Measurements from ENCODE around the gene USO1. TPM values are rescaled to one million over a fixed set of nuclear protein-coding genes. Genes with fewer than 3 reads are reported as not detected.
A peak's percentile ranks its signal among the peaks of the same experiment; 100 is the strongest.
"Not testable (repeated sequence)": the region's sequence is repeated elsewhere in the genome, so short reads cannot be mapped to it uniquely, and the experiment has no call there.

The USO1 gene, protein sequence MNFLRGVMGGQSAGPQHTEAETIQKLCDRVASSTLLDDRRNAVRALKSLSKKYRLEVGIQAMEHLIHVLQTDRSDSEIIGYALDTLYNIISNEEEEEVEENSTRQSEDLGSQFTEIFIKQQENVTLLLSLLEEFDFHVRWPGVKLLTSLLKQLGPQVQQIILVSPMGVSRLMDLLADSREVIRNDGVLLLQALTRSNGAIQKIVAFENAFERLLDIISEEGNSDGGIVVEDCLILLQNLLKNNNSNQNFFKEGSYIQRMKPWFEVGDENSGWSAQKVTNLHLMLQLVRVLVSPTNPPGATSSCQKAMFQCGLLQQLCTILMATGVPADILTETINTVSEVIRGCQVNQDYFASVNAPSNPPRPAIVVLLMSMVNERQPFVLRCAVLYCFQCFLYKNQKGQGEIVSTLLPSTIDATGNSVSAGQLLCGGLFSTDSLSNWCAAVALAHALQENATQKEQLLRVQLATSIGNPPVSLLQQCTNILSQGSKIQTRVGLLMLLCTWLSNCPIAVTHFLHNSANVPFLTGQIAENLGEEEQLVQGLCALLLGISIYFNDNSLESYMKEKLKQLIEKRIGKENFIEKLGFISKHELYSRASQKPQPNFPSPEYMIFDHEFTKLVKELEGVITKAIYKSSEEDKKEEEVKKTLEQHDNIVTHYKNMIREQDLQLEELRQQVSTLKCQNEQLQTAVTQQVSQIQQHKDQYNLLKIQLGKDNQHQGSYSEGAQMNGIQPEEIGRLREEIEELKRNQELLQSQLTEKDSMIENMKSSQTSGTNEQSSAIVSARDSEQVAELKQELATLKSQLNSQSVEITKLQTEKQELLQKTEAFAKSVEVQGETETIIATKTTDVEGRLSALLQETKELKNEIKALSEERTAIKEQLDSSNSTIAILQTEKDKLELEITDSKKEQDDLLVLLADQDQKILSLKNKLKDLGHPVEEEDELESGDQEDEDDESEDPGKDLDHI
- 59.9 and 72.2 TPM in 2 replicates for total RNA-seq

DNA sequence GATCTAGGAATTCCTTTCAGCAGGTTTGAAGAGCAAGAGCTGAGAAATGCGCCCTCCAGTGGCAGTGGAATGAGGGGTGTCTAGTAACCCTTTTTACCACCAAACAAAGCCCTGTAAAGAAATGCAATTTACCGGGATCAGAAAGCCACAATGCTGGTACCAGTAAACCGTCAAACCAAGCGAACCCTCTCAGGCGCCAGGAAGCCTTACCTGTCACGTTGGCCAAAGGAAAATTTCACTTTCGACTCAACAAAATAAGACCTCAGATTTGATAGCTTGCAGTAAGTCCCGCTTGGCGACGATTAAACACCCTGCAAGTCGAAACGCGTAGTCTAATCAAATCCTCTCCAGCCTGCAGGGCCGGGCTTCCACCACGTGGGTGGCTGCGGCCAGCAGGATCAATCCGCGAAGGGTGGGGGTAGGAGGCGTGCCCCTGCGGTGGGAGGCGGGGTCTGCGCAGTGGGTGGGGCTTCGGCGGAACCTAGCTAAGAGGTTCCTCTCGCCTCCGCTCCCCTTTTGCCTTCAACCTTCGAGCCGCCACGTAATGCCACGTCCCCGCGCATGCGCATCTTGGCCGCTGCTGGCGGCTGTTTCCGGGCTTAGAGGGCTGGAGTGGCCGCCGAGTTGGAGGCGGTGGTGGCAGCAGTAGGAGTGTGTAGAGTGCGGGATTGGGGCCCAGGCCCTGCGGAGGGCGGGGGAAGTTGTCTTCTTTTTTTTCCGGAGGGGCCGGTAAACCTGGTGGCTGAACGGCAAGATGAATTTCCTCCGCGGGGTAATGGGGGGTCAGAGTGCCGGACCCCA lies at the start of gene USO1:
USO1 (plus strand) TSS at position 512 of the 801 bp plus-strand sequence; CDS start at position 755, 243 bp downstream.
- DNase-seq (ENCODE audit: extremely low read depth, low read depth, low spot score): peak; percentile 87

DNA sequence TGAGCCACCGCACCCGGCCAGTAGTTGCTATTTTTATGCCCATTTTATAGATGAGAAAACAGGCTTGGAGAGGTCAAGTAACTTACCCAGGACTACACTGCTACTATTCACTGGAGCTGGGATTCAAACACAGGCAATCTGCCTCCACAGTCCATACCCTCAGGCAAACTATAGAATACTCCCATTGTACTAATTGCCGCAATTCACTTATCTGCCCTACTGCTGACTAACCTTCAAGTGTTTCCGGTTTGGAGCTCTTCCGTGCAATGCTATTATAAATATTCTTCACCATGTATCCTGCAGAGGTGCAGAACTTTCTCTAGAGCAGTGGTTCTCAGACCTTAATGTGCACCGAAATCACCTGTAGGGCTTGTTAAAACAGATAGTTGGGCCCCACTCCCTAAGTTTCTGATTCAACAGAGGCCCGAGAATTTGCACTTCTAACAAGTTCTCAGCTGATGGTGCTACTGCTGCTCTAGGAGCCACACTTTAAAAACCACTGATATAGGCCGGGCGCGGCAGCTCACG lies 49.3 kb upstream of the USO1 start:
- DNase-seq (ENCODE audit: extremely low read depth, low read depth, low spot score): no peak

DNA sequence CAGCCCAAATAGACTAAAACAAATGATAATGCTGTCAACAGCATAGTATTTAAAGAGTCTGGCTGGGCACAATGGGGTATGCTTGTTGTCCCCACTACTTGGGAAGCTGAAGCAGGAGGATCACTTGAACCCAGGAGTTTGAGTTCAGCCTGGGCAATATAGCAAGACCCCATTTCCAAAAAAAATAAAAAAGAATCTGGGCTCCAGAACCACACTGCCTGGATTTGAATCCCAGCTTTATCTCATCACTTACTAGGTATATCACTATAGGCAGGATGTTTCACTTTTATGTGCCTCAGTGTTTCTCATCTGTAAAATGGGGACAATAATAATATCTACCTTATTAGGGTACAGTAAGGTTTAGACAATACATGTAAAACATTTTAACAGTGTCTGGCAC lies 45.9 kb upstream of the USO1 start:
- no peak for DNase-seq (ENCODE audit: extremely low read depth, low read depth, low spot score)

DNA sequence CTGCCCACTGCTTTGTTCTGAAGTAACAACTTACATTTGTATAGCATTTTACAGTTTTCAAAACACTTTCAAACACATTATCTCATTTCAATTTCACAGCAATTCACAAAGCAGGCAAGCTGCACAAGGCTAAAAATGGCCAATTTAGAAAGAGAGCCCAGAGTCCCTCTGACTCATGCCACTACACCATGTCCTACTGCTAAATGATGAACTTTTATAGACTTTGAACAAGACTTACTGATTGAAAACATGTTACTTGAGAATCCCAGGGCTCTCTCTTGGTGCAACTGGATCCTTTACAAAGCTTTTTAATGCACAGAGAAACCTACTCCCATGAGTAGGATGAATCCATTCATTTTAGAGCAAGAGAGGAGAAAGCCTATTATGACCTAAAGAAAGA lies 45.4 kb upstream of the USO1 start:
- no peak for DNase-seq (ENCODE audit: extremely low read depth, low read depth, low spot score)

DNA sequence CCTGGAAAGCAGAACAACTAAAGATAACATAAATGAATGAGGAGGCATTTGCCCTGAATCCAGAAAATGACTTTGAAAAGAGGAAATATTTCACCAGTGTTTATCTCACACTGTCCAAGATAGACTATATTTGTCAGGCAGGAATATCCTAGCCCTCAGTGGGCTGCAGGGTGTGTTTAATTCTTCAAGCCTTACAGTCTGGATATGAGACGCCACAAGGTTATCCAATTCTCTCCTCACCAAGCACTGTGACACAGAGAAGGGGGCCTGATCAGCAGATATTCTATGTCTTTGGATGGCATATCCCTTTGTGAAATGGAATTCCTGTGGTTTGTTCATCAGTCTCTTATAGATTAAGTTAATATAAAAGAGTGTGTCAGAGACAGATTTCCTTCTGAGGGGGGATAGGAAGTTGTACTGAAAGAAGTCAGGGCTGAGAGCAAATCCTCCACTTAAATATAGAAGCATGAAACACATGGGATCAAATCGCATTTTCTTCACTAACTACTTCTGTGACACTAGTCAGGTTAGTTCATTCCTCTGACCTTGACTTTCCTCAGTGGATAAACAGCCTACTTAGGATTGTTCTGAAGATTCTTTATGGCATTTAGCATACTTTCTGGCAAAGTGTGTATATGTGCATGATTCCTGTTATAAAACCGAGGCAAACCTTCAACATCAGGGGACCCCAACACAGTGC lies 44.4 kb upstream of the USO1 start:
- DNase-seq (ENCODE audit: extremely low read depth, low read depth, low spot score): no peak

DNA sequence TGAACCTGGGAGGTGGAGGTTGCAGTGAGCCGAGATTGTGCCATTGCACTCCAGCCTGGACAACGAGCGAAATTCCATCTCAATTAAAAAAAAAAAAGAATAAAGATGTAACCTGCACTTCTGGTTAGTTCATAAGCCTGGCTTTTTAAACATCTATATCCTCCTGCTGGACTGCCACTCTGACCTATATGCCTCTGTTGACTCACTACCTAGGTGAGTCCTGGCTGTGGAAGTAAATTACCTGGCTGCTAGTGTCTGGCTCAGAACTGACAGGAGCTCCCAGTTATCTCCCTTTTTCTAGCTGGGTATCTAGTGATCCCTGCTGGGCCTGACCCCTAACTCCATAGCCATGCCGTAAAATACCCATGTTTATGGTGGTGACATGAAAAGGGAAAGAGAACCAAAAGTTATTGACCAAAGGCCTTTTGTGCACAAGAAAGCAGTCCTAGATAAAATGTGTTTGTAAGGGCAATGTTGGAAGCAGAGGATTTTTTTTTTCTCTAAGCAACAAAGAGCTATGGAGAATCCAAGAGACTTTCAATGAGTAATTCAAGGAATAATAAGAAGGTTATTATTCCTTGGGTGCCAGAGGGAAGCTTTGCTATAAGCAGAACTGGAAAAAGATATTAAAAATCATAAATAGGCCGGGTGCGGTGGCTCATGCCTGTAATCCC lies 40.8 kb upstream of the USO1 start:
- no peak for DNase-seq (ENCODE audit: extremely low read depth, low read depth, low spot score)

DNA sequence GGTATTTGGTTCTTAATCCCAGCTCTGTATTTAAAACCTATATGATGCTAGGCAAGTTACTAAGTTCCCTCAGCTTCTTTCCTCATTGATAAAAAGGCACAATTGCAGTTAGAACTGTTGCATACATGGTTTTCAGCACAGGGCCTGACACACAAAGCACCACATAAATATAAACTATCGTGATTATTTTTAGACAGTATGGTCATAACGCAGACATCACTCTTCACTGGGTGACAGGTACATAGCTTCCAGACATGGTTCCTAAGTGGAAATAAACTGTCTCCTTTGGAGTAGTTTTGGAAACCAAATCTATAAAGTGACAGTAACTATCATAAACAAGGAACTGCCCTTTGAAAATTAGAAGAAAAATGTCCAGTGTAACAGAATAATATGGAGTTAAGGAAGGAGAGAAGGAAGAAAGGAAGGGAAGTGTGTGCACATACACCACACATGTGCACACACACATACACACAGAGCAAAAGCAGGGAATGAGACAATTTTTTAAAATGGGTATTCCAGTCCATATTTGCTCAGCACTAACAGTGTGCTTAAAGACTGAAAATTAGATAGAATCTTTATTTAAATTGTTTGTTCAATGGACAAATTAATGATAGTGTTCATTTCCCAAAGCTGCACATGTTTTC lies 38.7 kb upstream of the USO1 start:
- no peak for DNase-seq (ENCODE audit: extremely low read depth, low read depth, low spot score)

DNA sequence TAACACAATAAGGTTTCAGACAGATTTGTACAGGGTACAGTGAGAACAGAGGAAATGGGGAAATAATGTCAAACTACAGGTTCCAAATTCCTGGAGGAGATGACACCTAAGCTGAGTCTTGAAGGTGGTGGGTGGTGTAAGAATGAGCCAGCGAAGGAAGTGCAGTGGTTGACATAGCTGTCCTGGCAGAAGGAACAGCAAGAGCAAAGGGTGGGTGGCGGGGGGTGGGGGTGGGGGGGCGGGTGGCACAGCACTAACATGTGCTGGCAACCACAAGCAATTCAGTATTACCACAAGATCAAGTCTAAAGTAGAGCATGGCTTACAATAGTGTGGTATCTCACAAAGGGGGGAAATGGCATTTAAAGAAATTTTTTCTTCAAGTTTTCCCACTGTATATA lies 38.0 kb upstream of the USO1 start:
- DNase-seq (ENCODE audit: extremely low read depth, low read depth, low spot score): no peak

DNA sequence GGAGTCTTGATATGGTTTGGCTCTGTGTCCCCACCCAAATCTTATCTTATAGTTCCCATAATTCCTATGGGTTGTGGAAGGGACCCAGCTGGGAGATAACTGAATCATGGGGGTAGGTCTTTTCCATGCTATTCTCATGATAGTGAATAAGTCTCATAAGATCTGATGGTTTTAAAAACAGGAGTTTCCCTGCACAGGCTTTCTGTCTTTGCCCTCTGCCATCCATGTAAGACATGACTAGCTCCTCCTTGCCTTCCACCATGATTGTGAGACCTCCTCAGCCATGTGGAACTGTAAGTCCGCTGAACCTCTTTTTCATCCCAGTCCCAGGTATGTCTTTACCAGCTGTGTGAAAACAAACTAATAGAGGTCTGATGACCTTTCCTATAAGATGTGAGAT lies 37.3 kb upstream of the USO1 start:
- DNase-seq (ENCODE audit: extremely low read depth, low read depth, low spot score): not testable (repeated sequence)

DNA sequence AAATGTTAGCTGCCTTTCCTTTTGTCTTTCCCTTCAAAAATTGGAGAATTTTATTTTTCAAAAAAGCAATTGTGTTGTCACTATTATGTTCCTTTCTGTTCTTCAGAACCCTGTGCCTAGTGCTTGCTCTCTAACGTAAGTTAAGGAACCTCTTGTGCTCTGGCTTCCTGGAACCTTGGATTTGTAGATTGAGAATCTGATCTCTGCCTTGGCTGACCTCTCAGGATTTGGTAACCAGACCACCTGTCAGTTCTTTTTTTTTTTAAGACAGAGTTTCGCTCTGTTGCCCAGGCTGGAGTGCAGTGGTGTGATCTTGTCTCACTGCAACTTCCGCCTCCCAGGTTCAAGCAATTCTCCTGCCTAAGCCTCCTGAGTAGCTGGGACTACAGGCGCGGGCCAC lies 32.3 kb upstream of the USO1 start:
- not testable (repeated sequence) for DNase-seq (ENCODE audit: extremely low read depth, low read depth, low spot score)

DNA sequence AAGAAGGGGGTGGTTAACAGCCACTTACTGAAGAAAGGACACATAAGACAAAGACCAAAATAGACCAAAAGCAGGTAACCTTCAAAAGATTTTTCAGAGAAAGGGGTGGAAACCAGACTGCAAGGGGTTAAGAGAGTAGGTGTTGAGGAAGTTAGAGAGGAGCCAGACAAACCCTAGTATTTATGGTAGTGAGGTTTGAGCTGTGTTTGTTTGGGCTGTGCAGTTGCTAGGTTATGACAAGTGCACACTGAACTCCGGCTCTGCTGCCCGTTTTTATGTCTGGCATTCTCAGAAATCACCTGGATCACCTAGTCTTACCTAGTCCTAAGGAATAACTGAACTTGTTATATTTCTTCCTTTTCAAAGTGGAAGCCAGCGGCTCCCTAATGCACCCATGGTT lies 28.3 kb upstream of the USO1 start:
- no peak for DNase-seq (ENCODE audit: extremely low read depth, low read depth, low spot score)

DNA sequence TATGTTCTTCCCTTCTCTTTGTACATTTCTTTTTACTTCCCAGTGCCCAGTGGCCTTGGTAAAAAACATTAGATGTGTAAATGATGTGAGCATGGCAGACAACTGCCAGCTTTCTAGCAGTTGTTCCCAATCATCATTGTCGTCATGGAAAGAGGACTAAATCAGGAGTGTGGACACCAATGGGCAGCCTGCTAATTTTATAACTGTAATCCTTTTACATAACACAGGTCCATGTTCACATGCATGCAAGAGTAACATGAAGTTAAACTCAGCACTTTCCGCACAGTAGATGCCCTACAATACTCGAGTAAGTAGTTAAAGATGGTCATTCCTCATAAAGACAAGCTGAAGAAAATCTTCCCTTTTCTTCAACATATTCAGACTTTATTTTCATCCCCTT lies 27.8 kb upstream of the USO1 start:
- no peak for DNase-seq (ENCODE audit: extremely low read depth, low read depth, low spot score)

DNA sequence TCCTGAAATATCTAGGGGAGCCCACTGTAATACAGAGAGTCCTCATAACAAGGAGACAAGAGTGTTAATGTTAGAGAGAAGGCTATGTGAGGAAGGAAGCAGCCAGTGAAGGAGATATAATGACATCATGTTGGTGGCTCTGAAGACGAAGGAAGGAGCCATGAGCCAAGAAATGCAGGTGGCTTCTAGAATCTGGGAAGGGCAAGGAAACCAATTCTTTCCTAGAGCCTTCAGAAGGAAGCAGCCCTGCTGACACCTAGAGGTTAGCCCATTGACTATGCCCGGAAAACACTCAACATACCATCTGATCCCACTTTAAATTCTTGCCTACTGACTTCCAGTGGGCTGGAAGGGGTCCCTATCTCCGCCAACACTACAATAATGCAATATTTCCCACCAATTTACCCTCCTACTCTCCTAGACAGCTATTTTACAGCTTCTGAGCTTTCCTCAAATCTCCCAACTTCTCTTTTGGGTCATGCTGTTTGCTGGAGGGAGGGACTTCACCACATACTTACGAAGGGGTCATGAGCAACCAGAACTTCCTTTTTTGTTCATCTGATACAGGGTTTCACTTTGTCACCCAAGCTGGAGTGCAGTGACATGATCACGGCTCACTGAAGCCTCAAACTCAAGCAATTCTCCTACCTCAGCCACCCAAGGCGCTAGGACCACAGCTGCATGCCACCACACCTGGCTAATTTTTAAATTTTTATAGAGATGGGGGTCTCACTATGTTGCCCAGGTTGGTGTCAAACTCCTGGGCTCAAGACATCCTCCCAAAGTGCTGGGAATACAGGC lies 26.0 kb upstream of the USO1 start:
- DNase-seq (ENCODE audit: extremely low read depth, low read depth, low spot score): no peak

DNA sequence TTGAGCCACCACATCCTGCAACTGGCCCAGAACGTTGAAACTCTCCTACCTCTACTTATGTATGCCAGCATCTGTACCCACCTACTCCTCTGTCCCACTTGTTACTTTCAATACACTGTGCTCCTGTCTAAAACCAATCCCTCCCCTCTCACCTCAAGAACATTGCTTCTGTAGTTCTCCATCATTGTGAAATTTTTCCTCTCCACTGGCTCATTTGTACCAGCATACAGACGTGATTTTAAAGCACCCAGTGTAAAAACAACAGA lies 25.5 kb upstream of the USO1 start:
- no peak for DNase-seq (ENCODE audit: extremely low read depth, low read depth, low spot score)

DNA sequence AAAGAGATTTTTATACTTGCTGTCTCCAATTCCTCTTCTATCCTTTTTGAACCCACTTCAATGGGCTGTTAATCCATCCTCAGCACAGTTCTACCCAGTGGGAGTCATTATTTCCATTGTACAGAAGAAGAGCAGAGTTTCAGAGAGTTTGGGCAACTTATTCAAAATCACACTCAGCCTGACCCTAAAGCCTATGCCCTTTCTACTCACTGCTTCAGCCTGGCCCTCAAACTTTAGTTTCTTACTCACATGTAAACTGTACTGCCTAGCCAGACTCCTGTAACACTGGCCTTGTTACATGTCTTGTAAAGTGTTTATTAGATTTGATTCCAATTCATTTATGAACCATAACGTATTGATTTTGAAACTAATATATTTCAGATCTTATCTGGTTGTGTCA lies 25.1 kb upstream of the USO1 start:
- DNase-seq (ENCODE audit: extremely low read depth, low read depth, low spot score): no peak

DNA sequence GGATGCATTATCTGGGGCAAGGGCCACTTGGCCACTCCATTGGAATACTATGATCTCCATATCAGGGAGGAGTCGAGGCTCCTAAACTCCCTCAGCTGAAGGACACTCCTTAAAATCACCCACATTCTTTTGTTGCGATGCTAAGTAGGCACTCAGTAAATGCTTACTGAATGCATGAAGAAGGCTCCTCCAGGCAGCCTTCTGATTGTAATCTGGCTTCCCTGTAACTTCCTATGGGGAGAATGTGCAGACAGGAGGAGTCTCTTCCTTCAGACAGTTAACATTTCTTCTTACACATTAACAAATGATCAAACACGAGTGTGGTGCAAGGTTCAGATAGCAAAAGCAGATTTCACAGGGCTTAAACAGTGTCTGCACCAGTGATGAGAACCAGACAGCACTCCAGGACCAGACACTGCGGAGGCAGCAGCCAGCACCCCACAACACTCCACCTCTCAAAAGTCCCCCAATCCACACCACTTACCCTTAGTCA lies 21.4 kb upstream of the USO1 start:
- DNase-seq (ENCODE audit: extremely low read depth, low read depth, low spot score): no peak

DNA sequence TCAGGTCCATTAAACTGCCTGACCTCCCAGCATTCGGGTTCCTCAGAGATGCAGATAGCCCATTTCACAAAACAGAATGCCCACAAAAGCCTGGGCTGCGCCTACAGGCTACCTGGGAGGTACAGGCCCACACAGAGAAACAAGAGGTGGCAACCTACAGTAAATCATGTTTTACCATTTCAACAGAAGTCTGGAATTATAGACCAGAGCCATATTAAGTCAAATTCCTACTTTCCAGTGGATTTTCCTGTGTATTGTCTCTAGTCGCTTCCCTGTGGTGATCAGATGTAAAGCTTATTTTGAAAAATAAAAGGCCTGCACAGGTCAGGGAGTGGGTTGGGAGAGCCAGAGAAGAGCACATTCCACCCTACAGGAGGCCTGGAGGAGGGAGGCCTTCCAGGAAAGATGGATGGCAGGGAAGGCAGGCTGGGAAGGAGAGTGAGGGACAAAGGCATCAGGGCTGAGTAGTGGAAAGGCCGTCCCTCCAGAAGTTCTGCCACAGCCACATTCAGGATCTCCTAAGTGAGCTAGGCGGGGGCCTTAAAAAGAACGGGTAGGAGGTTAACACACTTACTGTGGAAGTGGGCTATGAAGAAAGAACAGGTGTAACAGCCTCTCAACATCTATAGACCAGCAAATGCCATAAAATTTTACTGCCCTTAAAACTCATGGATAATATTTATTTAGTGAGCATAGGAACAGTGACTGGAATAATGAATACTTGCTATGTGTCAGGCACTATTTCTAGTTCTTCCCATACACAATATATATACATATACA lies 19.0 kb upstream of the USO1 start:
- no peak for DNase-seq (ENCODE audit: extremely low read depth, low read depth, low spot score)
